Heart right ventricle (tissue), 16 donors: Measurements from ENCODE around the gene TAS2R50. TPM values are rescaled to one million over a fixed set of nuclear protein-coding genes. Genes with fewer than 3 reads are reported as not detected.
A peak's percentile ranks its signal among the peaks of the same experiment; 100 is the strongest.

Experiments
- ATAC-seq, 8 donors: fragments of 200-7000 bp; cut with Tn5 transposase; one replicate each; pipeline ENCODE4 v1.9.1; 2020; ENCODE audit warnings: mild to moderate bottlenecking in 8 of 8, moderate library complexity in 8 of 8, moderate number of reproducible peaks in 1 of 8
- DNase-seq, 2 donors: peaks; one replicate each; pipeline ENCODE4 v3.0.0-alpha.2; 2020
- H3K27ac ChIP-seq, 10 donors: fragments of 200-600 bp; sonication (generic) in 2 of 10; one replicate each; pipeline versions ENCODE4 v1.5.0 to v1.8.0; 2020 to 2022; ENCODE audit warnings: mild to moderate bottlenecking in 3 of 10
- H3K27me3 ChIP-seq, 7 donors: fragments of 200-600 bp; one replicate each; pipeline ENCODE4 v1.8.0; 2021 to 2022; ENCODE audit warnings: mild to moderate bottlenecking in 2 of 7
- H3K36me3 ChIP-seq, 9 donors: fragments of 200-600 bp; sonication (generic) in 1 of 9; one replicate each; pipeline versions ENCODE4 v1.5.0 to v1.8.0; 2020 to 2022; ENCODE audit warnings: mild to moderate bottlenecking in 2 of 9
- H3K4me1 ChIP-seq, 9 donors: fragments of 200-600 bp; sonication (generic) in 1 of 9; one replicate each; pipeline versions ENCODE4 v1.5.0 to v1.8.0; 2020 to 2022; ENCODE audit warnings: mild to moderate bottlenecking in 4 of 9
- H3K4me3 ChIP-seq, 10 donors: fragments of 200-600 bp; sonication (generic) in 2 of 10; one replicate each; pipeline versions ENCODE4 v1.5.0 to v1.8.0; 2020 to 2022; ENCODE audit warnings: mild to moderate bottlenecking in 7 of 10, moderate library complexity in 2 of 10
- H3K9me3 ChIP-seq, 11 donors: fragments of 200-600 bp in 10 of 11; sonication (generic) in 2 of 11; one replicate each; pipeline versions ENCODE4 v1.5.0 to v1.8.0; 2013 to 2022; ENCODE audit warnings: mild to moderate bottlenecking in 2 of 11, control low read depth in 1 of 11, moderate library complexity in 1 of 11
- WGBS, 2 donors: extraction: QIAGEN DNeasy Blood & Tissue Kit; methylation state at CpG; one replicate each; pipeline ENCODE4 v1.1.7; 2013; ENCODE audit warnings: inconsistent platforms in 1 of 2; 5-methylcytosine and 5-hydroxymethylcytosine counted together
- intact Hi-C, 10 donors: fragments of 100-400 bp; cut with DNase I; formaldehyde crosslinking; loops; one replicate each; pipeline versions ENCODE4 v1.11.1 to v1.14.2; 2022
- polyA plus RNA-seq, 2 donors: library from polyadenylated mRNA; stranded (reverse); fragments of 200-250 nt; gene quantifications; one replicate each; pipeline ENCODE4 v1.2.3, GENCODE V29; 2013
- total RNA-seq, 10 donors: library from RNA; stranded (reverse); fragmentation: NEBNext Ultra II Directional in 3 of 10; extraction: Animal tissue kit (Norgen Biotek cat#: 25700) in 3 of 10; gene quantifications; one replicate each; pipeline versions ENCODE4 v1.2.1 to v1.2.4, GENCODE V29; 2021 to 2023
- TF ChIP-seq, protein P1 (sequence below), 9 donors: fragments of 200-600 bp; sonication (generic) in 2 of 9; IDR thresholded peaks; one replicate each; pipeline versions ENCODE4 v1.5.0 to v1.8.0; 2021 to 2022; ENCODE audit warnings: antibody characterized with exemption in 9 of 9, mild to moderate bottlenecking in 5 of 9, moderate library complexity in 1 of 9
- donor health status: Arrhythmogenic right ventricular cardiomyopathy.
- donor health status: ischemic (EF 13 %, LVEDD 7.1; RV severe dilation, severe dysfunction).
- donor health status: healthy with polysubstance abuse.
- donor health status: DM: no; HTN: yes; CAD: no.
- donor health status: DM: no; HTN: no; CAD: no.
- donor health status: ischemic (EF 25% LVEDD 6.9; RV normal size, moderate dysfunction).
- donor health status: ischemic (EF 25% LVEDD 5.7; RV mildly dilated, moderate dysfunction).
- donor health status: healthy.
- donor health status: DM: yes; HTN: yes; CAD: no.
- donor health status: Ischemic cardiomyopathy.
- donor health status: ischemic (EF 35%, LVEDD 5.7; RV mildly dilated, moderate dysfunction).
- donor health status: nonischemic (EF 11% LVEDD 7.7; RV severe dilation, severe dysfunction).
- donor health status: DM: yes; HTN: yes; CAD: no.
- donor health status: PGD.
- donor health status: ischemic (EF 29% LVEDD 5.4; RV normal size, mild dysfunction).
- donor health status: nonischemic (EF 23%, LVEDD 6.1; RV moderate dilation, normal function).

Gene TAS2R50
- total and polyA plus RNA-seq, 12 donors = 0.24 to 0.88 (median 0.59) TPM; not detected in 5

DNA sequence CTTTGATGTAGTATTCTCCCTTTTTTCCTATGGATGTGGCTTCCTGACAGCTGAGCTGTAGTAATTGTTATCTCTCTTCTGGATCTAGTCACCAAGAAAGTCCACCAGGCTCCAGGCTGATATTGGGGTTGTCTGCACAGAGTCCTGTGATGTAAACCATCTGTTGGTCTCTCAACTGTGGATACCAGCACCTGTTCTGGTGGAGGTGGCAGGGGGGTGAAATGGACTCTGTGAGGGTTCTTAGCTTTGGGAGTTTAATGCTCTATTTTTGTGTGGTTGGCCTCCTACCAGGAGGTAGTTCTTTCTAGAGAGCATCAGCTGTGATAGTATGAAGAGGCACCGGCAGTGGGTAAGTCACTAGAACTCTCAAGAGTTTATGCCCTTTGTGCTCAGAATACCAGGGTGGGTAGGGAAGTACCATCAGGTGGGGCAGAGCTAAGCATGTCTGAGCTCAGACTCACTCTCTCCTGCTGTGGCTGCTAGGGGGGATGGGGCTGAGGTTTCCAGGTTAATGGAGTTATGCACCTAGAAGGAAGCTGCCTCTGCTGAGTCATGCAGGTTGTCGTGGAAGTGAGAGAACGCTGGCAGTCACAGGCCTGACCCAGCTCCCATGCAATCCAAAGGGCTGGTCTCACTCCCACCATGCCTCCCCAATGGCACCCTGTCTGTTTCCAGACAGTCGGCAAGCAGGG lies 44.6 kb downstream of the TAS2R50 start:
- 66 to 86% methylated on average over 4 of the region's 4 CpGs for WGBS, 2 donors
- no peaks in the 10 kb centered on the region for H3K27me3 ChIP-seq
- peaks cover 0 to 10% (median 0%) of the 10 kb centered on the region in 11 donors for H3K9me3 ChIP-seq
- DNase-seq = no peak
- no peaks in the 10 kb centered on the region for H3K4me1 ChIP-seq
- no peak overlapping the region for H3K27ac ChIP-seq
- peak in 1 of 8 donors; percentile 24 for ATAC-seq
- intact Hi-C loops = no loop called here
- H3K4me3 ChIP-seq = no peak overlapping the region
- no peaks in the 10 kb centered on the region for H3K36me3 ChIP-seq
- TF ChIP-seq, protein P1, sequence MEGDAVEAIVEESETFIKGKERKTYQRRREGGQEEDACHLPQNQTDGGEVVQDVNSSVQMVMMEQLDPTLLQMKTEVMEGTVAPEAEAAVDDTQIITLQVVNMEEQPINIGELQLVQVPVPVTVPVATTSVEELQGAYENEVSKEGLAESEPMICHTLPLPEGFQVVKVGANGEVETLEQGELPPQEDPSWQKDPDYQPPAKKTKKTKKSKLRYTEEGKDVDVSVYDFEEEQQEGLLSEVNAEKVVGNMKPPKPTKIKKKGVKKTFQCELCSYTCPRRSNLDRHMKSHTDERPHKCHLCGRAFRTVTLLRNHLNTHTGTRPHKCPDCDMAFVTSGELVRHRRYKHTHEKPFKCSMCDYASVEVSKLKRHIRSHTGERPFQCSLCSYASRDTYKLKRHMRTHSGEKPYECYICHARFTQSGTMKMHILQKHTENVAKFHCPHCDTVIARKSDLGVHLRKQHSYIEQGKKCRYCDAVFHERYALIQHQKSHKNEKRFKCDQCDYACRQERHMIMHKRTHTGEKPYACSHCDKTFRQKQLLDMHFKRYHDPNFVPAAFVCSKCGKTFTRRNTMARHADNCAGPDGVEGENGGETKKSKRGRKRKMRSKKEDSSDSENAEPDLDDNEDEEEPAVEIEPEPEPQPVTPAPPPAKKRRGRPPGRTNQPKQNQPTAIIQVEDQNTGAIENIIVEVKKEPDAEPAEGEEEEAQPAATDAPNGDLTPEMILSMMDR (IDR thresholded peaks at IDR 0.05) = no peak

- no peaks in the 10 kb centered on the region for H3K36me3 ChIP-seq
- H3K4me1 ChIP-seq = no peaks in the 10 kb centered on the region
- intact Hi-C loops = no loop called here
- no peak overlapping the region for H3K27ac ChIP-seq
- H3K27me3 ChIP-seq = no peaks in the 10 kb centered on the region
- DNase-seq (no peak), ATAC-seq (no peak)
- TF ChIP-seq, protein P1 (IDR thresholded peaks at IDR 0.05) = no peak
- no peak overlapping the region for H3K4me3 ChIP-seq
- H3K9me3 ChIP-seq = peaks cover 0 to 10% (median 0%) of the 10 kb centered on the region in 11 donors
Observed at GRCh38 chr12:10941369-10941768, 45.3 kb downstream of the TAS2R50 start.

DNA sequence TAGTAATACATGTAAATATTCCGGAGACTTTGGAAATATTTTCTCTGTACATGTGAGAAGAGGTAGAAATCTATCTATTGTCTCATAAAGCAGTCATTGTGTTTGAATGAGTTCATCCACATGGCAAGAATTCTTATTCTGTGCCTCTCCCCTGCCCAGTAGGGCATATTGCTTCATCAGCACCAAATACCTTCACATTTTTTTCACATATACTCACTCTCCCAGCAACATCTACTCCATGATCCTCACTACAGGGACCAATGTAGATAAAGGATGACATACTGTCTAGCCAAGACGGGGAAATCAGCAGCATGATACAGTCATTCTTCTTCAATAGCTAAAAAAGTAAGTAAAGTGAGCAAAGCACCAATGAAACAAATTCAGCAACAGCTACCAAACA lies 46.3 kb downstream of the TAS2R50 start:
- Histone ChIP-seq H3K4me1 (no peaks in the 10 kb centered on the region), H3K36me3 (no peaks in the 10 kb centered on the region), H3K27me3 (no peaks in the 10 kb centered on the region), H3K9me3 (peaks cover 0 to 10% (median 0%) of the 10 kb centered on the region in 11 donors), H3K4me3 (no peak overlapping the region), H3K27ac (no peak overlapping the region)
- intact Hi-C loops = no loop called here
- ATAC-seq (no peak), DNase-seq (no peak)
- 90 to 92% methylated on average over 2 of the region's 2 CpGs for WGBS, 2 donors
- TF ChIP-seq, protein P1 (IDR thresholded peaks at IDR 0.05) = no peak

DNA sequence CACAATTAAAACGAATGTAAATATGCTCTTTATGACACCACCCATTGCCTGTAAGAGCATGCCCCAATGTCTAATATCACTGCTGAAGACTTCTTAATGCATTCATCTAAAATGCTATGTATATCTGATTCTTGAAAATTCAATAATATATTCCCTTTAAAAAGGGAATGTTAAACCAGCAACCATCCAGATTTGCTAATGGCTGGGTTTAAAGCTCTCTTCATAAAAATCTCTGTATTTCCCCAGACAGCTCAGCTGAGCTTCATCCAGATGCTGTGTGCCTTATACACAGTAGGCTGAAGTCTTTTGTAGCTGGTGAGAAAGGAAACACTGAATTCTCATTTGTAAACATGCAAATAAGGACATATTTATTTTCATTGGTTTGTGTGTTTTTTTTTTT lies 47.5 kb downstream of the TAS2R50 start, which contains the start of gene TAS2R14:
TAS2R14 (minus strand) TSS at position 101 of the 400 bp plus-strand sequence; CDS start at position 45, 56 bp downstream.
- peaks cover 0 to 6% (median 0%) of the 10 kb centered on the region in 11 donors for H3K9me3 ChIP-seq
- H3K27ac ChIP-seq = no peak within 1 kb of the TSS
- WGBS, 2 donors = 85 to 88% methylated on average over 1 of the region's 1 CpG
- H3K4me3 ChIP-seq = no peak within 1 kb of the TSS
- ATAC-seq (no peak), DNase-seq (no peak)
- intact Hi-C loops = no loop called here
- no peaks in the 10 kb centered on the region for H3K27me3 ChIP-seq
- no peaks in the 10 kb centered on the region for H3K4me1 ChIP-seq
- no peaks in the 10 kb centered on the region for H3K36me3 ChIP-seq
- TF ChIP-seq, protein P1 (IDR thresholded peaks at IDR 0.05) = no peak
